OCI-LY3 (cell line): ENCODE measurements around the gene NKAPD1.

Experiments
- H2AFZ ChIP-seq: fragments of 200-600, 300-600 bp; shearing (Covaris generic); 2 replicates; pipeline ENCODE4 v1.6.0; 2014; ENCODE audit warnings: antibody characterized with exemption, low read depth, low read length
- H3K27ac ChIP-seq: fragments of 200-600, 300-600 bp; sonication (generic); 2 replicates; pipeline ENCODE4 v1.5.1; 2014; ENCODE audit warnings: mild to moderate bottlenecking, low read length, moderate library complexity, mixed read lengths
- H3K27me3 ChIP-seq: fragments of 200-600, 300-600 bp; sonication (generic); 2 replicates; pipeline ENCODE4 v1.6.1; 2014; ENCODE audit warnings: low read depth, low read length, mixed read lengths
- H3K36me3 ChIP-seq: fragments of 200-600, 300-600 bp; sonication (generic); replicated peaks from 2 replicates; pipeline ENCODE3; 2014; ENCODE audit warnings: low read depth, low read length, mixed read lengths
- H3K4me1 ChIP-seq: fragments of 300-600, 200-600 bp; sonication (generic); 2 replicates; pipeline ENCODE4 v1.6.1; 2014; ENCODE audit warnings: low read length, mixed read lengths
- H3K4me2 ChIP-seq: fragments of 200-600, 300-600 bp; sonication (generic); 2 replicates; pipeline ENCODE4 v1.6.1; 2014; ENCODE audit warnings: low read length, mixed read lengths
- H3K4me3 ChIP-seq: fragments of 300-600, 200-600 bp; sonication (generic); 2 replicates; pipeline ENCODE4 v1.5.1; 2014; ENCODE audit warnings: antibody characterized with exemption, mild to moderate bottlenecking, low read length, moderate library complexity
- H3K79me2 ChIP-seq: fragments of 300-600, 200-600 bp; shearing (Covaris generic); 2 replicates; pipeline ENCODE4 v1.6.1; 2014; ENCODE audit warnings: mild to moderate bottlenecking, low read length, mixed read lengths
- H3K9ac ChIP-seq: fragments of 300-600, 200-600 bp; shearing (Covaris generic); 2 replicates; pipeline ENCODE4 v1.6.0; 2014; ENCODE audit warnings: mild to moderate bottlenecking, low read length, moderate library complexity
- H3K9me3 ChIP-seq: fragments of 200-600, 300-600 bp; shearing (Covaris generic); 2 replicates; pipeline ENCODE4 v1.6.1; 2014; ENCODE audit warnings: low read length, mixed read lengths; ENCODE audit not compliant: insufficient read depth
- H4K20me1 ChIP-seq: fragments of 200-600, 300-600 bp; sonication (generic); 2 replicates; pipeline ENCODE4 v1.6.1; 2016; ENCODE audit warnings: low read length, mixed read lengths; ENCODE audit not compliant: insufficient read depth
- EZH2phosphoT487 ChIP-seq: fragments of 200-600 bp; shearing (Covaris generic); IDR thresholded peaks from 2 replicates; pipeline ENCODE4 v1.6.1; 2018; ENCODE audit warnings: antibody characterized with exemption, mixed run types, low read depth
- TF ChIP-seq, protein P1 (sequence below): fragments of 200-600, 300-600 bp; sonication (generic); IDR thresholded peaks from 2 replicates; pipeline ENCODE4 v1.5.1; 2014; ENCODE audit warnings: antibody characterized with exemption, low read length, low read depth

NKAPD1 gene

DNA sequence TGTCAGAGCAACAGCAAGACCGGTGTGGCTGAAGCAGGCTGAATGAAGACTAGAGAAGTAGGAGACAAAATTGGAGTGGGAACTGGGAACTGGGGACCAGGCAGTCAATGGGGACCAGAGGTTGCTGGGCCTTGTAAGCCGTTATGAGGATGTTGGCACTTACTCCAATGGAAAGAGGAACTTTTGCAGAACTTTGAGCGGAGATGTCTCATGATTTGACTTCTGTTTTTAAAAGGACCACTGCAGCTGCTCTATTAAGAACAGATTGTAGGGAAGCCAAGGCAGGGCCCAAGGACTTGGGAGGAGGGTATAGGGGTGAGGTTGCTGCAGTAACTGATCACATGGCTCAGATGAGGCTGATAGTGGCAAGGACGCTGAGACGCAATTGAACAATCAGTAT, 55.6 kb downstream of the NKAPD1 start:
- TF ChIP-seq, protein P1, sequence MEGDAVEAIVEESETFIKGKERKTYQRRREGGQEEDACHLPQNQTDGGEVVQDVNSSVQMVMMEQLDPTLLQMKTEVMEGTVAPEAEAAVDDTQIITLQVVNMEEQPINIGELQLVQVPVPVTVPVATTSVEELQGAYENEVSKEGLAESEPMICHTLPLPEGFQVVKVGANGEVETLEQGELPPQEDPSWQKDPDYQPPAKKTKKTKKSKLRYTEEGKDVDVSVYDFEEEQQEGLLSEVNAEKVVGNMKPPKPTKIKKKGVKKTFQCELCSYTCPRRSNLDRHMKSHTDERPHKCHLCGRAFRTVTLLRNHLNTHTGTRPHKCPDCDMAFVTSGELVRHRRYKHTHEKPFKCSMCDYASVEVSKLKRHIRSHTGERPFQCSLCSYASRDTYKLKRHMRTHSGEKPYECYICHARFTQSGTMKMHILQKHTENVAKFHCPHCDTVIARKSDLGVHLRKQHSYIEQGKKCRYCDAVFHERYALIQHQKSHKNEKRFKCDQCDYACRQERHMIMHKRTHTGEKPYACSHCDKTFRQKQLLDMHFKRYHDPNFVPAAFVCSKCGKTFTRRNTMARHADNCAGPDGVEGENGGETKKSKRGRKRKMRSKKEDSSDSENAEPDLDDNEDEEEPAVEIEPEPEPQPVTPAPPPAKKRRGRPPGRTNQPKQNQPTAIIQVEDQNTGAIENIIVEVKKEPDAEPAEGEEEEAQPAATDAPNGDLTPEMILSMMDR = no peak
- TF ChIP-seq EZH2phosphoT487 = no peak
- no peaks in the 10 kb centered on the region for H3K27me3 ChIP-seq
- no peak overlapping the region for H3K4me3 ChIP-seq
- H3K9ac ChIP-seq = no peak overlapping the region
- H4K20me1 ChIP-seq = no peaks in the 10 kb centered on the region
- no peak overlapping the region for H2AFZ ChIP-seq
- H3K4me2 ChIP-seq = peak overlapping the region; percentile 4; the same call in 1 of the 2 replicates
- no peaks in the 10 kb centered on the region for H3K79me2 ChIP-seq
- H3K4me1 ChIP-seq = peaks cover 13% of the 10 kb centered on the region
- H3K27ac ChIP-seq = no peak overlapping the region
- H3K9me3 ChIP-seq = no peaks in the 10 kb centered on the region
- no peaks in the 10 kb centered on the region for H3K36me3 ChIP-seq

DNA sequence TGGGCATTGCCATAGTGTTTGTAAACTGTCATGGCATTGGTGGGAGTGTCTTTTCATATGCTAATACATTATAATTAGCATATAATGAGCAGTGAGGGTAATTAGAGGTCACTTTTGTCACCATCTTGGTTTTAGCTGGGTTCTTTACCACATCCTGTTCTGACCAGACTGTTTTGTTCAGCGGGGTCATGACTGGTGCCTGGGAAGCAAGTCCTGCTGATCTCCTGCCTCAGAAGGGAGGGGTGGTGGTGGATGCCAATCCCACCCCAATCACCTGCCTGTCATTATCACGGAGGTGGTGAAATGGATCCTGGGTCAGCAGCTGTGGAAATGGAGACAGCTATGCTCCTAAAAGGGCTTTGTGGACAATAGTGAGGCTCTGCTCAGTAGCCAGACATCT, 58.6 kb downstream of the NKAPD1 start:
- H3K79me2 ChIP-seq = no peaks in the 10 kb centered on the region
- no peak overlapping the region for H3K27ac ChIP-seq
- no peaks in the 10 kb centered on the region for H4K20me1 ChIP-seq
- no peak overlapping the region for H2AFZ ChIP-seq
- H3K4me2 ChIP-seq = no peak overlapping the region
- TF ChIP-seq, protein P1 = no peak
- TF ChIP-seq EZH2phosphoT487 = no peak
- peaks cover 9% of the 10 kb centered on the region for H3K4me1 ChIP-seq
- no peaks in the 10 kb centered on the region for H3K27me3 ChIP-seq
- H3K4me3 ChIP-seq = no peak overlapping the region
- no peaks in the 10 kb centered on the region for H3K9me3 ChIP-seq
- H3K36me3 ChIP-seq = no peaks in the 10 kb centered on the region
- no peak overlapping the region for H3K9ac ChIP-seq

DNA sequence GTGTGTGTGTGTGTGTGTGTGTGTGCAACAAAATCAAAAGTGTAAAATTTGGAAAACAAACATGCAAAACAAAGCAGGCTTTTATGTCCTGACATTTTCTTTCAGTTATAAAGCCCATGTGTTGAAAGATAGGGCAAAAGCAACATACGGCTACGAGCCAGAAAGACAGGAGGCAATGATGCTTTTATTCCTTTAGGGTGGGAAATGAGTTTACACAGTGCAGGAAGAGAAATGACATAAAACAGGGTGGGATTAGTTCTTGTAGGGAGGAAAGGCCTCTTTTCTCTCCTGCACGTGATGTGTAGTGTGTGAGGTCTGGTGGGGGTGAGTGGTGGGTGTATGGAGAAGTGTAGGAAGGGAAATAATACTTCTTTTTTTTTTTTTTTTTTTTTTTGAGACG, 60.4 kb downstream of the NKAPD1 start:
- Histone ChIP-seq H2AFZ (no peak overlapping the region), H3K36me3 (no peaks in the 10 kb centered on the region), H3K79me2 (no peaks in the 10 kb centered on the region), H3K9me3 (no peaks in the 10 kb centered on the region), H3K4me1 (peaks cover 7% of the 10 kb centered on the region), H4K20me1 (no peaks in the 10 kb centered on the region), H3K4me3 (no peak overlapping the region), H3K9ac (no peak overlapping the region), H3K27me3 (no peaks in the 10 kb centered on the region), H3K4me2 (no peak overlapping the region), H3K27ac (no peak overlapping the region)
- no peak for TF ChIP-seq EZH2phosphoT487
- TF ChIP-seq, protein P1 = no peak
